HepG2 (cell line): ENCODE data around the gene GLDC. TPM values are rescaled to one million over a fixed set of nuclear protein-coding genes. Genes with fewer than 3 reads are reported as not detected.

Experiments used
- ERF ChIP-seq: IDR thresholded peaks from 2 replicates; pipeline ENCODE4 v1.6.1; 2018; ENCODE audit warnings: missing biosample characterization, missing genetic modification reagents
- GPN1 ChIP-seq: sonication (generic); formaldehyde crosslinking; IDR thresholded peaks from 2 replicates; pipeline ENCODE4 v1.5.1; 2020; ENCODE audit warnings: missing genetic modification reagents, borderline replicate concordance
- HIC2 ChIP-seq: sonication (generic); formaldehyde crosslinking; IDR thresholded peaks from 2 replicates; pipeline ENCODE4 v1.9.0; 2022; ENCODE audit warnings: low read depth, missing genetic modification reagents
- MED8 ChIP-seq: sonication (generic); formaldehyde crosslinking; IDR thresholded peaks from 2 replicates; pipeline ENCODE4 v1.8.1; 2023; ENCODE audit warnings: mild to moderate bottlenecking, missing genetic modification reagents; ENCODE audit not compliant: insufficient replicate concordance
- NFYB ChIP-seq: sonication (generic); formaldehyde crosslinking; IDR thresholded peaks from 2 replicates; pipeline ENCODE4 v1.4.0; 2020; ENCODE audit warnings: missing genetic modification reagents
- RBAK ChIP-seq: sonication (generic); formaldehyde crosslinking; IDR thresholded peaks from 2 replicates; pipeline ENCODE4 v1.5.1; 2020; ENCODE audit warnings: mild to moderate bottlenecking, missing genetic modification reagents
- SETDB1 ChIP-seq: sonication (generic); formaldehyde crosslinking; IDR thresholded peaks from 2 replicates; pipeline ENCODE4 v1.5.1; 2020; ENCODE audit warnings: missing genetic modification reagents, mild to moderate bottlenecking, borderline replicate concordance
- ZBTB10 ChIP-seq: sonication (generic); formaldehyde crosslinking; IDR thresholded peaks from 2 replicates; pipeline ENCODE4 v1.4.0; 2020; ENCODE audit warnings: missing genetic modification reagents, borderline replicate concordance
- ZBTB7B ChIP-seq: sonication (generic); formaldehyde crosslinking; IDR thresholded peaks from 2 replicates; pipeline ENCODE4 v1.4.0; 2020; ENCODE audit warnings: missing genetic modification reagents
- ZC3H4 ChIP-seq: sonication (generic); formaldehyde crosslinking; IDR thresholded peaks from 2 replicates; pipeline ENCODE4 v1.4.0; 2020; ENCODE audit warnings: missing genetic modification reagents, borderline replicate concordance
- ZFY ChIP-seq: sonication (generic); formaldehyde crosslinking; IDR thresholded peaks from 2 replicates; pipeline ENCODE4 v1.4.0; 2020; ENCODE audit warnings: missing genetic modification reagents
- ZNF253 ChIP-seq: sonication (generic); formaldehyde crosslinking; IDR thresholded peaks from 2 replicates; pipeline ENCODE4 v1.8.0; 2022; ENCODE audit warnings: mild to moderate bottlenecking, missing genetic modification reagents, borderline replicate concordance
- ZNF570 ChIP-seq: sonication (generic); formaldehyde crosslinking; IDR thresholded peaks from 2 replicates; pipeline ENCODE4 v1.4.0; 2020; ENCODE audit warnings: mild to moderate bottlenecking, missing genetic modification reagents, borderline replicate concordance
- ZNF749 ChIP-seq: sonication (generic); formaldehyde crosslinking; IDR thresholded peaks from 2 replicates; pipeline ENCODE4 v1.8.0; 2022; ENCODE audit warnings: mild to moderate bottlenecking, missing genetic modification reagents, moderate library complexity, borderline replicate concordance
- polyA plus RNA-seq, 8 experiments: library from polyadenylated mRNA; depleted of rRNA in 3 of 8; stranded (reverse) in 7 of 8; unstranded in 1 of 8; fragments of >200 nt; fragmentation: Illumina TruSeq in 4 of 8; extraction: Trizol in 4 of 8; gene quantifications; 2 replicates each; pipeline versions ENCODE4 v1.2.1 to v1.2.3, GENCODE V29; 2011 to 2016; ENCODE audit warnings: low read depth in 4 of 8, missing spikeins in 1 of 8, mixed read lengths in 1 of 8; ENCODE audit not compliant: insufficient read depth in 1 of 8
- total RNA-seq, 5 experiments: library from RNA; depleted of rRNA; stranded (reverse); fragments of >200 nt; fragmentation: Illumina TruSeq; extraction: Trizol; gene quantifications; 2 replicates each; pipeline ENCODE4 v1.2.3, GENCODE V29; 2016; ENCODE audit warnings: low read depth in 1 of 5
- TF ChIP-seq, protein P1 (sequence below): sonication (generic); formaldehyde crosslinking; IDR thresholded peaks from 2 replicates; pipeline ENCODE4 v1.4.0; 2020; ENCODE audit warnings: missing genetic modification reagents, borderline replicate concordance
- TF ChIP-seq, protein P2 (sequence below): sonication (generic); formaldehyde crosslinking; IDR thresholded peaks from 2 replicates; pipeline ENCODE4; 2020; ENCODE audit warnings: missing genetic modification reagents, mild to moderate bottlenecking, borderline replicate concordance
- TF ChIP-seq, protein P3 (sequence below): IDR thresholded peaks from 2 replicates; pipeline ENCODE4 v1.6.1; 2016; ENCODE audit warnings: mild to moderate bottlenecking

The GLDC gene
- total and polyA plus RNA-seq, 2 of the 13 experiments (the other 11 are each of a cell fraction or from before 2014, with no cell fraction given), result 59.3 to 115 TPM

DNA sequence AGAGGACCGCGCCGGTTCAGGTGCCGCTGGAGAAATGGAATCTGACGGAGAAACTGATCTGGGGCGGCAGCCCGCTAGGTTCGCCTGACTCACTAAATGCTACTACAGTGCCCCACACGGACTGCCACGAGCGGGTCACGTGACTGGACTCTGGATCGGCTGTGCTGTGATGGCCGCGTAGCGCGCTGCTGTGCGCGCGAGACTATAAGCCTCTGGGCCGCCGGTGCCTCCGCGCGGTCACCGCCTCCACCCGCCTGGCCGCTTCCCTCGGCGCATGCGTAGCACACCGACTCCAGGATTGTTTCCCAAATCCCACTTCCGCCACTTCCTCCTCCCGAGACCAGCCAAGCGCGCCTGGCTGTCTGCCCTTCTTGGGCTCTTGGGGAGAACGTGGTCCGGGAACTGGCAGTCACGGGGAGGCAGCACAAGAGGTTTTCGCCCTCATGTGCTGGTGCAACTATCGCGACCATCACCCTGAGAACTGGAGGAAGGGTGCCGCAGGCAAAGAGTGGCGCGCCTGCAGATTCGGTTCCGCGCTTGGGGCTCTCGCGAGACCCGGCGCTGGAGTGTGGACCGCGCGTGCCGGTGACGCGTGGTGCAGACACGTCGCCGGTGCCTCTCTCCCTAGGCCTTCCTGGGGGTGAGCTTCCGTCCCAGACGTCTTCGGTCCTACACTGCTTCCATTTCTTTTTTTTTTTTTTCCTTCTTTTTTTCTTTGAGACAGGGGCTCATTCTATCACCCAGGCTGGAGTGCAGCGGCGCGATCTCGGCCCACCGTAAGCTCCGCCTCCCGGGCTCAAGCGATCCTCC, 35.8 kb upstream of the GLDC start (continued):
- TF ChIP-seq, protein P1, sequence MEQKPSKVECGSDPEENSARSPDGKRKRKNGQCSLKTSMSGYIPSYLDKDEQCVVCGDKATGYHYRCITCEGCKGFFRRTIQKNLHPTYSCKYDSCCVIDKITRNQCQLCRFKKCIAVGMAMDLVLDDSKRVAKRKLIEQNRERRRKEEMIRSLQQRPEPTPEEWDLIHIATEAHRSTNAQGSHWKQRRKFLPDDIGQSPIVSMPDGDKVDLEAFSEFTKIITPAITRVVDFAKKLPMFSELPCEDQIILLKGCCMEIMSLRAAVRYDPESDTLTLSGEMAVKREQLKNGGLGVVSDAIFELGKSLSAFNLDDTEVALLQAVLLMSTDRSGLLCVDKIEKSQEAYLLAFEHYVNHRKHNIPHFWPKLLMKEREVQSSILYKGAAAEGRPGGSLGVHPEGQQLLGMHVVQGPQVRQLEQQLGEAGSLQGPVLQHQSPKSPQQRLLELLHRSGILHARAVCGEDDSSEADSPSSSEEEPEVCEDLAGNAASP (CRISPR knock-in tag), result no peak
- TF ChIP-seq ZNF570 (CRISPR knock-in tag) (no peak), ZFY (CRISPR knock-in tag) (peak; percentile 89), ZNF749 (peak; percentile 98), ZC3H4 (CRISPR knock-in tag) (no peak; the same call in 1 of the 2 replicates), NFYB (peak; percentile 41), ZBTB10 (no peak), SETDB1 (CRISPR knock-in tag) (no peak), ZNF253 (CRISPR knock-in tag) (peak; percentile 85; the same call in 1 of the 2 replicates), RBAK (CRISPR knock-in tag) (no peak), GPN1 (no peak), ZBTB7B (CRISPR knock-in tag) (0 out of 2 replicates have a peak, but pooled peaks have one; percentile 29), HIC2 (CRISPR knock-in tag) (peak; percentile 56; the same call in 1 of the 2 replicates), MED8 (CRISPR knock-in tag) (peak; percentile 89), ERF (CRISPR knock-in tag) (peak; percentile 89)
- TF ChIP-seq, protein P2, sequence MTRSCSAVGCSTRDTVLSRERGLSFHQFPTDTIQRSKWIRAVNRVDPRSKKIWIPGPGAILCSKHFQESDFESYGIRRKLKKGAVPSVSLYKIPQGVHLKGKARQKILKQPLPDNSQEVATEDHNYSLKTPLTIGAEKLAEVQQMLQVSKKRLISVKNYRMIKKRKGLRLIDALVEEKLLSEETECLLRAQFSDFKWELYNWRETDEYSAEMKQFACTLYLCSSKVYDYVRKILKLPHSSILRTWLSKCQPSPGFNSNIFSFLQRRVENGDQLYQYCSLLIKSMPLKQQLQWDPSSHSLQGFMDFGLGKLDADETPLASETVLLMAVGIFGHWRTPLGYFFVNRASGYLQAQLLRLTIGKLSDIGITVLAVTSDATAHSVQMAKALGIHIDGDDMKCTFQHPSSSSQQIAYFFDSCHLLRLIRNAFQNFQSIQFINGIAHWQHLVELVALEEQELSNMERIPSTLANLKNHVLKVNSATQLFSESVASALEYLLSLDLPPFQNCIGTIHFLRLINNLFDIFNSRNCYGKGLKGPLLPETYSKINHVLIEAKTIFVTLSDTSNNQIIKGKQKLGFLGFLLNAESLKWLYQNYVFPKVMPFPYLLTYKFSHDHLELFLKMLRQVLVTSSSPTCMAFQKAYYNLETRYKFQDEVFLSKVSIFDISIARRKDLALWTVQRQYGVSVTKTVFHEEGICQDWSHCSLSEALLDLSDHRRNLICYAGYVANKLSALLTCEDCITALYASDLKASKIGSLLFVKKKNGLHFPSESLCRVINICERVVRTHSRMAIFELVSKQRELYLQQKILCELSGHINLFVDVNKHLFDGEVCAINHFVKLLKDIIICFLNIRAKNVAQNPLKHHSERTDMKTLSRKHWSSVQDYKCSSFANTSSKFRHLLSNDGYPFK (CRISPR knock-in tag), result peak; percentile 94
- TF ChIP-seq, protein P3, sequence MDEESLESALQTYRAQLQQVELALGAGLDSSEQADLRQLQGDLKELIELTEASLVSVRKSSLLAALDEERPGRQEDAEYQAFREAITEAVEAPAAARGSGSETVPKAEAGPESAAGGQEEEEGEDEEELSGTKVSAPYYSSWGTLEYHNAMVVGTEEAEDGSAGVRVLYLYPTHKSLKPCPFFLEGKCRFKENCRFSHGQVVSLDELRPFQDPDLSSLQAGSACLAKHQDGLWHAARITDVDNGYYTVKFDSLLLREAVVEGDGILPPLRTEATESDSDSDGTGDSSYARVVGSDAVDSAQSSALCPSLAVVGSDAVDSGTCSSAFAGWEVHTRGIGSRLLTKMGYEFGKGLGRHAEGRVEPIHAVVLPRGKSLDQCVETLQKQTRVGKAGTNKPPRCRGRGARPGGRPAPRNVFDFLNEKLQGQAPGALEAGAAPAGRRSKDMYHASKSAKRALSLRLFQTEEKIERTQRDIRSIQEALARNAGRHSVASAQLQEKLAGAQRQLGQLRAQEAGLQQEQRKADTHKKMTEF (CRISPR knock-in tag), result peak; percentile 93
